Ishikawa (cell line): ENCODE results near the gene ZBTB20.

Source experiments
- CEBPB ChIP-seq: IDR thresholded peaks from 2 replicates; pipeline ENCODE4 v1.6.1; 2012
- CREB1 ChIP-seq: IDR thresholded peaks from 2 replicates; pipeline ENCODE4 v1.6.1; 2012; ENCODE audit warnings: low read depth
- EGR1 ChIP-seq: IDR thresholded peaks from 2 replicates; pipeline ENCODE4 v1.6.1; 2012
- EP300 ChIP-seq: IDR thresholded peaks from 2 replicates; pipeline ENCODE4 v1.6.1; 2012; ENCODE audit warnings: borderline replicate concordance
- FOXM1 ChIP-seq: IDR thresholded peaks from 2 replicates; pipeline ENCODE4 v1.6.1; 2012; ENCODE audit warnings: low read depth, borderline replicate concordance
- NFIC ChIP-seq: IDR thresholded peaks from 2 replicates; pipeline ENCODE4 v1.6.1; 2012
- RAD21 ChIP-seq: IDR thresholded peaks from 2 replicates; pipeline ENCODE4 v1.6.1; 2012; ENCODE audit warnings: low read depth
- TAF1 ChIP-seq: IDR thresholded peaks from 2 replicates; pipeline ENCODE4 v1.6.1; 2012; ENCODE audit warnings: low read depth, mild to moderate bottlenecking
- TEAD4 ChIP-seq: IDR thresholded peaks from 2 replicates; pipeline ENCODE4 v1.6.1; 2012
- YY1 ChIP-seq: IDR thresholded peaks from 2 replicates; pipeline ENCODE4 v1.6.1; 2012; ENCODE audit warnings: low read depth
- ZBTB7A ChIP-seq: IDR thresholded peaks from 2 replicates; pipeline ENCODE4 v1.6.1; 2012; ENCODE audit warnings: low read depth
- TF ChIP-seq, protein P1 (sequence below): IDR thresholded peaks from 2 replicates; pipeline ENCODE4 v1.6.1; 2012
- TF ChIP-seq, protein P2 (sequence below): IDR thresholded peaks from 2 replicates; pipeline ENCODE4 v1.6.1; 2012; ENCODE audit warnings: low read depth, mild to moderate bottlenecking

DNA sequence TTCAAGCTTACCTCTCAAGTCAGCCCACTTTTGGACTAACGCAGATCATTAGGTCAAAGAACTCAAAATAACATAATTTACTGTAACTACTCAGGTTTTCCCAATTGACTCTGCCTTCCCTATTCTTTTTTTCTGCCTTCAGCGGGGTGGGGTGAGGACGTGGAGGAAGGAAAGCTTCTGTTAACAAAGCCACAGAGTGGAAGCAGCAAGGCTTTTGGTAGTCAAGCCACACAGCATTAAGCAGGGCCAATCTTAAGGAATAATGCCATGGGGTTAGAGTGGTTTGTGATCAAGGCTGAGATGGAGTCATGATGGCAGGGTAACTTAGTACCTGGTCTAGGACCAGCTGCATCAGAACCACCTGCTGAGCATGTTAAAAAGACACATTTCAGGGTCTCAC is 575.7 kb downstream of the ZBTB20 start:
- no peak for TF ChIP-seq EP300
- TF ChIP-seq, protein P1, sequence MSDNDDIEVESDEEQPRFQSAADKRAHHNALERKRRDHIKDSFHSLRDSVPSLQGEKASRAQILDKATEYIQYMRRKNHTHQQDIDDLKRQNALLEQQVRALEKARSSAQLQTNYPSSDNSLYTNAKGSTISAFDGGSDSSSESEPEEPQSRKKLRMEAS: no peak
- TF ChIP-seq, protein P2, sequence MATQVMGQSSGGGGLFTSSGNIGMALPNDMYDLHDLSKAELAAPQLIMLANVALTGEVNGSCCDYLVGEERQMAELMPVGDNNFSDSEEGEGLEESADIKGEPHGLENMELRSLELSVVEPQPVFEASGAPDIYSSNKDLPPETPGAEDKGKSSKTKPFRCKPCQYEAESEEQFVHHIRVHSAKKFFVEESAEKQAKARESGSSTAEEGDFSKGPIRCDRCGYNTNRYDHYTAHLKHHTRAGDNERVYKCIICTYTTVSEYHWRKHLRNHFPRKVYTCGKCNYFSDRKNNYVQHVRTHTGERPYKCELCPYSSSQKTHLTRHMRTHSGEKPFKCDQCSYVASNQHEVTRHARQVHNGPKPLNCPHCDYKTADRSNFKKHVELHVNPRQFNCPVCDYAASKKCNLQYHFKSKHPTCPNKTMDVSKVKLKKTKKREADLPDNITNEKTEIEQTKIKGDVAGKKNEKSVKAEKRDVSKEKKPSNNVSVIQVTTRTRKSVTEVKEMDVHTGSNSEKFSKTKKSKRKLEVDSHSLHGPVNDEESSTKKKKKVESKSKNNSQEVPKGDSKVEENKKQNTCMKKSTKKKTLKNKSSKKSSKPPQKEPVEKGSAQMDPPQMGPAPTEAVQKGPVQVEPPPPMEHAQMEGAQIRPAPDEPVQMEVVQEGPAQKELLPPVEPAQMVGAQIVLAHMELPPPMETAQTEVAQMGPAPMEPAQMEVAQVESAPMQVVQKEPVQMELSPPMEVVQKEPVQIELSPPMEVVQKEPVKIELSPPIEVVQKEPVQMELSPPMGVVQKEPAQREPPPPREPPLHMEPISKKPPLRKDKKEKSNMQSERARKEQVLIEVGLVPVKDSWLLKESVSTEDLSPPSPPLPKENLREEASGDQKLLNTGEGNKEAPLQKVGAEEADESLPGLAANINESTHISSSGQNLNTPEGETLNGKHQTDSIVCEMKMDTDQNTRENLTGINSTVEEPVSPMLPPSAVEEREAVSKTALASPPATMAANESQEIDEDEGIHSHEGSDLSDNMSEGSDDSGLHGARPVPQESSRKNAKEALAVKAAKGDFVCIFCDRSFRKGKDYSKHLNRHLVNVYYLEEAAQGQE: no peak
- TF ChIP-seq RAD21: no peak
- no peak for TF ChIP-seq NFIC
- no peak for TF ChIP-seq FOXM1
- no peak for TF ChIP-seq ZBTB7A
- TF ChIP-seq TAF1: no peak
- no peak for TF ChIP-seq YY1
- TF ChIP-seq TEAD4: no peak
- no peak for TF ChIP-seq CEBPB
- no peak for TF ChIP-seq EGR1
- TF ChIP-seq CREB1: no peak
